HEK293 (cell line): ENCODE results near the gene CHL1.

ENCODE experiments used
- CTCF ChIA-PET: fragments of 350-600 bp; formaldehyde crosslinking; extraction: SDS; loops from one replicate; lab custom pipeline; 2021; ENCODE audit warnings: antibody characterized with exemption; lab: Yijun Ruan, JAX
- POLR2A ChIA-PET: fragments of 300-600 bp; formaldehyde crosslinking; extraction: SDS; loops from one replicate; lab custom pipeline; 2020; ENCODE audit warnings: antibody characterized with exemption, inconsistent platforms; lab: Yijun Ruan, JAX
- H3K27ac ChIP-seq: fragments of 200-500 bp; sonication (Bioruptor generic); 2 replicates; pipeline ENCODE4 v1.5.1; 2014; ENCODE audit warnings: low read depth, low read length, control low read depth, inconsistent platforms; ENCODE audit errors: extremely low read depth
- H3K36me3 ChIP-seq, 2 experiments: fragments of 200-500 bp in 1 of 2; sonication (Bioruptor generic) in 1 of 2; 1 replicate in 1 of 2; 2 replicates in 1 of 2; pipeline ENCODE4 v1.5.1; 2014 to 2017; ENCODE audit warnings: inconsistent platforms in 2 of 2, low read length in 2 of 2; ENCODE audit not compliant: control insufficient read depth in 2 of 2, insufficient read depth in 1 of 2
- H3K4me1 ChIP-seq: fragments of 200-500 bp; sonication (Bioruptor generic); 2 replicates; pipeline ENCODE4 v1.5.1; 2014; ENCODE audit warnings: mild to moderate bottlenecking, low read length, inconsistent platforms; ENCODE audit not compliant: control insufficient read depth, insufficient read depth
- H3K4me3 ChIP-seq: 2 replicates; pipeline ENCODE4 v1.5.1; 2011; ENCODE audit warnings: low read depth, mild to moderate bottlenecking, control low read depth, low read length, moderate library complexity
- H3K9me3 ChIP-seq: fragments of 200-500 bp; sonication (Bioruptor generic); 2 replicates; pipeline ENCODE4 v1.5.1; 2014; ENCODE audit warnings: low read depth, low read length, inconsistent platforms; ENCODE audit not compliant: control insufficient read depth, insufficient read depth
- GLIS2 ChIP-seq: fragments of 450-650 bp; formaldehyde crosslinking; IDR thresholded peaks from 2 replicates; pipeline ENCODE4 v1.5.1; 2016; ENCODE audit warnings: missing biosample characterization, missing genetic modification characterization
- SALL2 ChIP-seq: fragments of 450-650 bp; formaldehyde crosslinking; IDR thresholded peaks from 2 replicates; pipeline ENCODE4 v1.5.0; 2017; ENCODE audit warnings: missing biosample characterization, mild to moderate bottlenecking, missing genetic modification characterization, borderline replicate concordance
- SCRT1 ChIP-seq: fragments of 450-650 bp; formaldehyde crosslinking; IDR thresholded peaks from 2 replicates; pipeline ENCODE4 v1.5.1; 2016; ENCODE audit warnings: missing biosample characterization, missing genetic modification characterization, borderline replicate concordance
- ZFP69B ChIP-seq: fragments of 450-650 bp; formaldehyde crosslinking; IDR thresholded peaks from 2 replicates; pipeline ENCODE4 v1.5.1; 2016; ENCODE audit warnings: missing biosample characterization, missing genetic modification characterization
- ZNF10 ChIP-seq: fragments of 450-650 bp; formaldehyde crosslinking; IDR thresholded peaks from 2 replicates; pipeline ENCODE4 v1.5.1; 2017; ENCODE audit warnings: missing biosample characterization, missing genetic modification characterization
- ZNF214 ChIP-seq: fragments of 450-650 bp; formaldehyde crosslinking; IDR thresholded peaks from 2 replicates; pipeline ENCODE4 v1.5.1; 2017; ENCODE audit warnings: missing biosample characterization, mild to moderate bottlenecking, missing genetic modification characterization, borderline replicate concordance
- ZNF221 ChIP-seq: fragments of 450-650 bp; formaldehyde crosslinking; IDR thresholded peaks from 2 replicates; pipeline ENCODE4 v1.5.1; 2017; ENCODE audit warnings: missing biosample characterization, missing genetic modification characterization, borderline replicate concordance
- ZNF24 ChIP-seq: fragments of 450-650 bp; formaldehyde crosslinking; IDR thresholded peaks from 2 replicates; pipeline ENCODE4 v1.5.1; 2016; ENCODE audit warnings: missing biosample characterization, missing genetic modification characterization
- ZNF274 ChIP-seq, 2 experiments: fragments of 200-500 bp in 1 of 2; fragments of 450-650 bp in 1 of 2; sonication (Bioruptor generic) in 1 of 2; formaldehyde crosslinking in 1 of 2; IDR thresholded peaks; 2 replicates each; pipeline versions ENCODE4 v1.5.1 to v1.6.1; 2014 to 2016; ENCODE audit warnings: borderline replicate concordance in 1 of 2, inconsistent platforms in 1 of 2, low read length in 1 of 2, missing biosample characterization in 1 of 2, missing genetic modification characterization in 1 of 2
- ZNF426 ChIP-seq: fragments of 450-650 bp; formaldehyde crosslinking; IDR thresholded peaks from 2 replicates; pipeline ENCODE4 v1.5.1; 2017; ENCODE audit warnings: missing biosample characterization, missing genetic modification characterization, mild to moderate bottlenecking, inconsistent platforms, moderate library complexity
- ZNF510 ChIP-seq: fragments of 450-650 bp; formaldehyde crosslinking; IDR thresholded peaks from 2 replicates; pipeline ENCODE4 v1.5.1; 2018; ENCODE audit warnings: mild to moderate bottlenecking, missing genetic modification characterization, missing biosample characterization; ENCODE audit not compliant: insufficient replicate concordance
- ZNF585B ChIP-seq: fragments of 450-650 bp; formaldehyde crosslinking; IDR thresholded peaks from 2 replicates; pipeline ENCODE4 v1.5.1; 2016; ENCODE audit warnings: missing biosample characterization, missing genetic modification characterization
- ZNF624 ChIP-seq: fragments of 450-650 bp; formaldehyde crosslinking; IDR thresholded peaks from 2 replicates; pipeline ENCODE4 v1.5.1; 2017; ENCODE audit warnings: missing biosample characterization, missing genetic modification characterization
- ZNF654 ChIP-seq: fragments of 450-650 bp; formaldehyde crosslinking; IDR thresholded peaks from 2 replicates; pipeline ENCODE4 v1.5.1; 2016; ENCODE audit warnings: low read depth, missing biosample characterization, missing genetic modification characterization
- ZNF785 ChIP-seq: fragments of 450-650 bp; formaldehyde crosslinking; IDR thresholded peaks from 2 replicates; pipeline ENCODE4 v1.5.1; 2016; ENCODE audit warnings: missing biosample characterization, missing genetic modification characterization
- ZSCAN30 ChIP-seq: fragments of 450-650 bp; IDR thresholded peaks from 2 replicates; pipeline ENCODE4 v1.5.1; 2018; ENCODE audit warnings: missing biosample characterization, mild to moderate bottlenecking, missing genetic modification characterization, moderate library complexity
- TF ChIP-seq, protein P1 (sequence below): fragments of 450-650 bp; formaldehyde crosslinking; IDR thresholded peaks from 2 replicates; pipeline ENCODE4 v1.5.1; 2016; ENCODE audit warnings: missing biosample characterization, missing genetic modification characterization
- TF ChIP-seq, protein P2 (sequence below): fragments of 450-650 bp; formaldehyde crosslinking; IDR thresholded peaks from 2 replicates; pipeline ENCODE4 v1.5.1; 2017; ENCODE audit warnings: missing biosample characterization, missing genetic modification characterization
- TF ChIP-seq, protein P3 (sequence below): fragments of 450-650 bp; formaldehyde crosslinking; IDR thresholded peaks from 2 replicates; pipeline ENCODE4 v1.5.1; 2016; ENCODE audit warnings: missing biosample characterization, missing genetic modification characterization
- TF ChIP-seq, protein P4 (sequence below): fragments of 450-650 bp; formaldehyde crosslinking; IDR thresholded peaks from 2 replicates; pipeline ENCODE4 v1.5.1; 2016; ENCODE audit warnings: missing biosample characterization, missing genetic modification characterization
- TF ChIP-seq, protein P5 (sequence below): fragments of 450-650 bp; formaldehyde crosslinking; IDR thresholded peaks from 2 replicates; pipeline ENCODE4 v1.5.1; 2016; ENCODE audit warnings: missing biosample characterization, missing genetic modification characterization

Gene CHL1

DNA sequence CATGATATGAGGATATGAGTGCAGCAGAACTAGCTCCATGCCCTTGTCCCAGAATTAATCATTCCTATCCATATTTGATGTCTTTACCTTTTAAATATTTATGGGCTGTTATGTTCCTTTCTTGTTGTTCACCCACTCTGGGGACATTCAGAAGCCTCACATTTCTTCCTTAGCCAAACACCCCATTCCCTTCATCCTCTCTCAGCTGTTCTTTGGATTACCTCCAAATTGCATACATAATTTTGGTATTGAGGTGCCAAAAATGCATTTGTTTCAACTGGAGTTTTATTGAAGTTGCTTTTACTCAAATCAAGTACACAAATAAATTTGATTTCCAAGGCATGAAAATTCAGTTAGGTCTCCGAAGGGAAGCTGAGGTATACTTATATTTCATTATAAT, 51.4 kb downstream of the CHL1 start:
- Histone ChIP-seq H3K36me3 (no peaks in the 10 kb centered on the region), H3K9me3 (no peaks in the 10 kb centered on the region), H3K27ac (no peak overlapping the region), H3K4me3 (no peak overlapping the region), H3K4me1 (peaks cover 4% of the 10 kb centered on the region)
- ChIA-PET CTCF (no interaction called here), POLR2A (no interaction called here)
- TF ChIP-seq ZNF214 (tag by site-specific recombination) (no peak), ZNF624 (tag by site-specific recombination) (no peak), GLIS2 (tag by site-specific recombination) (no peak), SCRT1 (tag by site-specific recombination) (no peak), ZNF10 (tag by site-specific recombination) (no peak), ZNF426 (tag by site-specific recombination) (no peak), ZNF585B (tag by site-specific recombination) (no peak)
- TF ChIP-seq, protein P1, sequence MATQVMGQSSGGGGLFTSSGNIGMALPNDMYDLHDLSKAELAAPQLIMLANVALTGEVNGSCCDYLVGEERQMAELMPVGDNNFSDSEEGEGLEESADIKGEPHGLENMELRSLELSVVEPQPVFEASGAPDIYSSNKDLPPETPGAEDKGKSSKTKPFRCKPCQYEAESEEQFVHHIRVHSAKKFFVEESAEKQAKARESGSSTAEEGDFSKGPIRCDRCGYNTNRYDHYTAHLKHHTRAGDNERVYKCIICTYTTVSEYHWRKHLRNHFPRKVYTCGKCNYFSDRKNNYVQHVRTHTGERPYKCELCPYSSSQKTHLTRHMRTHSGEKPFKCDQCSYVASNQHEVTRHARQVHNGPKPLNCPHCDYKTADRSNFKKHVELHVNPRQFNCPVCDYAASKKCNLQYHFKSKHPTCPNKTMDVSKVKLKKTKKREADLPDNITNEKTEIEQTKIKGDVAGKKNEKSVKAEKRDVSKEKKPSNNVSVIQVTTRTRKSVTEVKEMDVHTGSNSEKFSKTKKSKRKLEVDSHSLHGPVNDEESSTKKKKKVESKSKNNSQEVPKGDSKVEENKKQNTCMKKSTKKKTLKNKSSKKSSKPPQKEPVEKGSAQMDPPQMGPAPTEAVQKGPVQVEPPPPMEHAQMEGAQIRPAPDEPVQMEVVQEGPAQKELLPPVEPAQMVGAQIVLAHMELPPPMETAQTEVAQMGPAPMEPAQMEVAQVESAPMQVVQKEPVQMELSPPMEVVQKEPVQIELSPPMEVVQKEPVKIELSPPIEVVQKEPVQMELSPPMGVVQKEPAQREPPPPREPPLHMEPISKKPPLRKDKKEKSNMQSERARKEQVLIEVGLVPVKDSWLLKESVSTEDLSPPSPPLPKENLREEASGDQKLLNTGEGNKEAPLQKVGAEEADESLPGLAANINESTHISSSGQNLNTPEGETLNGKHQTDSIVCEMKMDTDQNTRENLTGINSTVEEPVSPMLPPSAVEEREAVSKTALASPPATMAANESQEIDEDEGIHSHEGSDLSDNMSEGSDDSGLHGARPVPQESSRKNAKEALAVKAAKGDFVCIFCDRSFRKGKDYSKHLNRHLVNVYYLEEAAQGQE: no peak

DNA sequence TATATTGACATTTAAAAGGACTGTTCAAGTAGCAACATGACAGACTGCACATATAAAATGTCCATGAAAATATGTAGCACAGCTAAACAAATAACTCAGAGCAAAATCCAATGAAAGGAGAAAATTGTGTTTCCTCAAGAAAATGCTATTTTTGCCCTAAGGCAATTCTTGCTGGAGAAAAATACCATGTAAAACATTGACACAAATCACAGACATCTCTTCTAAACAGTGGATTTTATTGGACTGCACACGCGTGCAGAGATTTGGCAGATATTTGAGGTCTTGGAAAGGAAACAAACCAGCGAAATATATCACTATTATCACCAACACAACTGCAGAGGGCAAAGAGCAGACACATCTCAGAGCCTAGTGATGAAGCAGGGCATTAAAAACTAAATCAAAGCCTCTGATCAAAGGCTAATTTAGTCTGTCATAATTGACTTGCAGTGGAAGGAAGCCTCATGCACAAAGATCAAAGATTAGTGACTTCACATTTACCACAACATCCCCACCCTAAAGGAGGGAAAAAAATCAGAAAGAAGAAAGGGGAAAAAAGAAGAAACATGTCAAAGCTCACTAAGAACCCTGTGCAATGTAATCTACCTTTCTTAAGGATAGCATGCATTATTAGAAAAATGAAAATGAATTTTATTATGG, 52.4 kb downstream of the CHL1 start:
- CTCF ChIA-PET: no interaction called here
- POLR2A ChIA-PET: no interaction called here
- Histone ChIP-seq H3K9me3 (no peaks in the 10 kb centered on the region), H3K4me1 (no peaks in the 10 kb centered on the region), H3K36me3 (no peaks in the 10 kb centered on the region), H3K27ac (no peak overlapping the region), H3K4me3 (no peak overlapping the region)
- TF ChIP-seq ZNF274 (IDR thresholded peaks at IDR 0.05; ENCODE audit: low read length): no peak
- TF ChIP-seq ZNF274 (tag by site-specific recombination; IDR thresholded peaks at IDR 0.05; ENCODE audit: borderline replicate concordance): no peak
- no peak for TF ChIP-seq GLIS2 (tag by site-specific recombination)
- no peak for TF ChIP-seq ZSCAN30 (tag by site-specific recombination)
- TF ChIP-seq, protein P2, sequence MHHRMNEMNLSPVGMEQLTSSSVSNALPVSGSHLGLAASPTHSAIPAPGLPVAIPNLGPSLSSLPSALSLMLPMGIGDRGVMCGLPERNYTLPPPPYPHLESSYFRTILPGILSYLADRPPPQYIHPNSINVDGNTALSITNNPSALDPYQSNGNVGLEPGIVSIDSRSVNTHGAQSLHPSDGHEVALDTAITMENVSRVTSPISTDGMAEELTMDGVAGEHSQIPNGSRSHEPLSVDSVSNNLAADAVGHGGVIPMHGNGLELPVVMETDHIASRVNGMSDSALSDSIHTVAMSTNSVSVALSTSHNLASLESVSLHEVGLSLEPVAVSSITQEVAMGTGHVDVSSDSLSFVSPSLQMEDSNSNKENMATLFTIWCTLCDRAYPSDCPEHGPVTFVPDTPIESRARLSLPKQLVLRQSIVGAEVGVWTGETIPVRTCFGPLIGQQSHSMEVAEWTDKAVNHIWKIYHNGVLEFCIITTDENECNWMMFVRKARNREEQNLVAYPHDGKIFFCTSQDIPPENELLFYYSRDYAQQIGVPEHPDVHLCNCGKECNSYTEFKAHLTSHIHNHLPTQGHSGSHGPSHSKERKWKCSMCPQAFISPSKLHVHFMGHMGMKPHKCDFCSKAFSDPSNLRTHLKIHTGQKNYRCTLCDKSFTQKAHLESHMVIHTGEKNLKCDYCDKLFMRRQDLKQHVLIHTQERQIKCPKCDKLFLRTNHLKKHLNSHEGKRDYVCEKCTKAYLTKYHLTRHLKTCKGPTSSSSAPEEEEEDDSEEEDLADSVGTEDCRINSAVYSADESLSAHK (tag by site-specific recombination): no peak
- no peak for TF ChIP-seq ZNF510 (tag by site-specific recombination)
- TF ChIP-seq ZNF785 (tag by site-specific recombination): no peak
- TF ChIP-seq, protein P3, sequence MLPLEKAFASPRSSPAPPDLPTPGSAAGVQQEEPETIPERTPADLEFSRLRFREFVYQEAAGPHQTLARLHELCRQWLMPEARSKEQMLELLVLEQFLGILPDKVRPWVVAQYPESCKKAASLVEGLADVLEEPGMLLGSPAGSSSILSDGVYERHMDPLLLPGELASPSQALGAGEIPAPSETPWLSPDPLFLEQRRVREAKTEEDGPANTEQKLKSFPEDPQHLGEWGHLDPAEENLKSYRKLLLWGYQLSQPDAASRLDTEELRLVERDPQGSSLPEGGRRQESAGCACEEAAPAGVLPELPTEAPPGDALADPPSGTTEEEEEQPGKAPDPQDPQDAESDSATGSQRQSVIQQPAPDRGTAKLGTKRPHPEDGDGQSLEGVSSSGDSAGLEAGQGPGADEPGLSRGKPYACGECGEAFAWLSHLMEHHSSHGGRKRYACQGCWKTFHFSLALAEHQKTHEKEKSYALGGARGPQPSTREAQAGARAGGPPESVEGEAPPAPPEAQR (tag by site-specific recombination): no peak
- TF ChIP-seq, protein P4, sequence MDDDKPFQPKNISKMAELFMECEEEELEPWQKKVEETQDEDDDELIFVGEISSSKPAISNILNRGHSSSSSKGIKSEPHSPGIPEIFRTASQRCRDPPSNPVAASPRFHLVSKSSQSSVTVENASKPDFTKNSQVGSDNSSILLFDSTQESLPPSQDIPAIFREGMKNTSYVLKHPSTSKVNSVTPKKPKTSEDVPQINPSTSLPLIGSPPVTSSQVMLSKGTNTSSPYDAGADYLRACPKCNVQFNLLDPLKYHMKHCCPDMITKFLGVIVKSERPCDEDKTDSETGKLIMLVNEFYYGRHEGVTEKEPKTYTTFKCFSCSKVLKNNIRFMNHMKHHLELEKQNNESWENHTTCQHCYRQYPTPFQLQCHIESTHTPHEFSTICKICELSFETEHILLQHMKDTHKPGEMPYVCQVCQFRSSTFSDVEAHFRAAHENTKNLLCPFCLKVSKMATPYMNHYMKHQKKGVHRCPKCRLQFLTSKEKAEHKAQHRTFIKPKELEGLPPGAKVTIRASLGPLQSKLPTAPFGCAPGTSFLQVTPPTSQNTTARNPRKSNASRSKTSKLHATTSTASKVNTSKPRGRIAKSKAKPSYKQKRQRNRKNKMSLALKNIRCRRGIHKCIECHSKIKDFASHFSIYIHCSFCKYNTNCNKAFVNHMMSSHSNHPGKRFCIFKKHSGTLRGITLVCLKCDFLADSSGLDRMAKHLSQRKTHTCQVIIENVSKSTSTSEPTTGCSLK (tag by site-specific recombination): no peak
- TF ChIP-seq ZNF221 (tag by site-specific recombination): no peak
- TF ChIP-seq ZNF654 (tag by site-specific recombination): no peak
- no peak for TF ChIP-seq ZNF24
- TF ChIP-seq ZFP69B (tag by site-specific recombination): no peak
- TF ChIP-seq, protein P5, sequence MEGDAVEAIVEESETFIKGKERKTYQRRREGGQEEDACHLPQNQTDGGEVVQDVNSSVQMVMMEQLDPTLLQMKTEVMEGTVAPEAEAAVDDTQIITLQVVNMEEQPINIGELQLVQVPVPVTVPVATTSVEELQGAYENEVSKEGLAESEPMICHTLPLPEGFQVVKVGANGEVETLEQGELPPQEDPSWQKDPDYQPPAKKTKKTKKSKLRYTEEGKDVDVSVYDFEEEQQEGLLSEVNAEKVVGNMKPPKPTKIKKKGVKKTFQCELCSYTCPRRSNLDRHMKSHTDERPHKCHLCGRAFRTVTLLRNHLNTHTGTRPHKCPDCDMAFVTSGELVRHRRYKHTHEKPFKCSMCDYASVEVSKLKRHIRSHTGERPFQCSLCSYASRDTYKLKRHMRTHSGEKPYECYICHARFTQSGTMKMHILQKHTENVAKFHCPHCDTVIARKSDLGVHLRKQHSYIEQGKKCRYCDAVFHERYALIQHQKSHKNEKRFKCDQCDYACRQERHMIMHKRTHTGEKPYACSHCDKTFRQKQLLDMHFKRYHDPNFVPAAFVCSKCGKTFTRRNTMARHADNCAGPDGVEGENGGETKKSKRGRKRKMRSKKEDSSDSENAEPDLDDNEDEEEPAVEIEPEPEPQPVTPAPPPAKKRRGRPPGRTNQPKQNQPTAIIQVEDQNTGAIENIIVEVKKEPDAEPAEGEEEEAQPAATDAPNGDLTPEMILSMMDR (tag by site-specific recombination): no peak
- TF ChIP-seq SALL2 (tag by site-specific recombination): no peak
